ENCODE data around the gene SAMD4B. TPM values are rescaled to one million over a fixed set of nuclear protein-coding genes. Genes with fewer than 3 reads are reported as not detected.

The SAMD4B gene
- total and polyA plus RNA-seq, 9 of the 15 experiments (the other 6 are each of a cell fraction or from before 2014, with no cell fraction given), result 3.4 to 90.5 (median 38.0) TPM

DNA sequence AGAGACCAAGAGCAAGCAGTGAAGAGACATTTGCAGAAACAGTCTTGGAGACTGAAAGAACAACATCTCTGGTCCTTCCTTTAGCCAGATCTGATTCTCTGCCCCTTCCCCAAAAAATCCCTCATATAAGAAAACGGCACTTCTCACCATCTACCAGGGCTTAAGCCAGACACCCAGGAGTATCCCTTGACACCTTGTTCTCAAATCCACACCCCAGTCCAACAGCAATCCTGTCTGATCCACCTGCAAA, 68.5 kb downstream of the SAMD4B start (continued):
- TF ChIP-seq, protein P1, sequence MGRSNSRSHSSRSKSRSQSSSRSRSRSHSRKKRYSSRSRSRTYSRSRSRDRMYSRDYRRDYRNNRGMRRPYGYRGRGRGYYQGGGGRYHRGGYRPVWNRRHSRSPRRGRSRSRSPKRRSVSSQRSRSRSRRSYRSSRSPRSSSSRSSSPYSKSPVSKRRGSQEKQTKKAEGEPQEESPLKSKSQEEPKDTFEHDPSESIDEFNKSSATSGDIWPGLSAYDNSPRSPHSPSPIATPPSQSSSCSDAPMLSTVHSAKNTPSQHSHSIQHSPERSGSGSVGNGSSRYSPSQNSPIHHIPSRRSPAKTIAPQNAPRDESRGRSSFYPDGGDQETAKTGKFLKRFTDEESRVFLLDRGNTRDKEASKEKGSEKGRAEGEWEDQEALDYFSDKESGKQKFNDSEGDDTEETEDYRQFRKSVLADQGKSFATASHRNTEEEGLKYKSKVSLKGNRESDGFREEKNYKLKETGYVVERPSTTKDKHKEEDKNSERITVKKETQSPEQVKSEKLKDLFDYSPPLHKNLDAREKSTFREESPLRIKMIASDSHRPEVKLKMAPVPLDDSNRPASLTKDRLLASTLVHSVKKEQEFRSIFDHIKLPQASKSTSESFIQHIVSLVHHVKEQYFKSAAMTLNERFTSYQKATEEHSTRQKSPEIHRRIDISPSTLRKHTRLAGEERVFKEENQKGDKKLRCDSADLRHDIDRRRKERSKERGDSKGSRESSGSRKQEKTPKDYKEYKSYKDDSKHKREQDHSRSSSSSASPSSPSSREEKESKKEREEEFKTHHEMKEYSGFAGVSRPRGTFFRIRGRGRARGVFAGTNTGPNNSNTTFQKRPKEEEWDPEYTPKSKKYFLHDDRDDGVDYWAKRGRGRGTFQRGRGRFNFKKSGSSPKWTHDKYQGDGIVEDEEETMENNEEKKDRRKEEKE (IDR thresholded peaks at IDR 0.05; ENCODE audit: borderline replicate concordance in 1 of 2, control insufficient read depth in 1 of 2, low read depth in 2 of 2, low read length in 1 of 2), result peak in 1 of 2 experiments; percentile 14; a peak in 1 of 4 replicates

DNA sequence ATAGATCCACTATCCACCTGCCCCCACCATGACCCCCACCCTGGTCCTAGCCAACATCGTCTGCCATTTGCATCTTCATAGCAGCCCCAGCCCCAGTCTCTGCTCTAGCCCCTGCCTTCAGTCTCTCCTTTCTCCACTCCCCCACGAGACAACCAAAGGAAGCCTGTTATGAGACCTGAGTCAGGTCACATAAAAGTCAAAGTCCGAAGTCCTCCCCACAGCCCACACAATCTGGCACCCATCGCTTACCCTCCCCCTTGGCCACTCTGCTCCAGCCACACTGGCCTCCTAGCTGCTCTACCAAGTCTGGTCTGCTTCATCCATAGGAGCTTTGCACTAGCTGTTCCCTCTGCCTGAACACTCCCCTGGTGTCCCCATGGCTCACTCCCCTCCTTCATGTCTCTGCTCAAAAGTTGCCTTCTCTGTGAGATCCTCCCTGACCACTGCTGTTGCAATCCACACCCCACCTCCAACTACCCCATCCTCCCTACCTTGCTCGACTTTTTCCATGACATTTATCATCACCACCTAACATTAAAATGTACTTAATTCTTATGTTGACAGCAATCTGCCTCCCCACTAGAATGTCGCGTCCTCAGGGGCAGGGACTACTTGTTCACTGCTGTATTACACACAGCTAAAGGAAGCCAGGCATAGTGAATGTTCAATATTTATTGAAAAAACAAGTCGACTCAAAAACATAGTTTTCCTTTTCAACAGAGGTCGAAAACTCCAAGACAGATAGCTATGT, 69.0 kb downstream of the SAMD4B start:
- Histone ChIP-seq H3K9me3 (replicated peaks; ENCODE audit: control insufficient read depth, insufficient read depth, low read depth, low read length) (no peaks in the 10 kb centered on the region), H4K20me1 (replicated peaks; ENCODE audit: control insufficient read depth, insufficient read depth, low read length) (peaks cover 4% of the 10 kb centered on the region; the same call in 1 of the 2 replicates), H3K9ac (ENCODE audit: insufficient read depth in 1 of 2, low read depth in 2 of 2, low read length in 2 of 2) (peak overlapping the region; percentile 91 to 94; a peak in 3 of 4 replicates), H3K36me3 (ENCODE audit: control insufficient read depth, insufficient read depth, low read length) (peaks cover 20% of the 10 kb centered on the region; the same call in 2 of the 3 replicates), H3K27ac (ENCODE audit: extremely low read depth, low read depth, low read length) (peak overlapping the region; percentile 98), H3K79me2 (ENCODE audit: control insufficient read depth, insufficient read depth, low read length) (peaks cover 62% of the 10 kb centered on the region), H3K27me3 (ENCODE audit: control insufficient read depth in 2 of 2, insufficient read depth in 2 of 2, low read length in 2 of 2) (no peaks in the 10 kb centered on the region), H3K9me1 (ENCODE audit: control insufficient read depth, insufficient read depth, low read length) (no peaks in the 10 kb centered on the region), H3K4me3 (no peak overlapping the region), H2AFZ (ENCODE audit: low read depth, low read length) (peak overlapping the region; percentile 52), H3K4me1 (replicated peaks in 1 of 2; ENCODE audit: control insufficient read depth in 2 of 2, insufficient read depth in 2 of 2, low read length in 2 of 2) (peaks cover 40 to 72% of the 10 kb centered on the region in 2 experiments), H3K4me2 (ENCODE audit: insufficient read depth, low read length) (peak overlapping the region; percentile 70)
- peak in 1 of 4 experiments; percentile 46 for DNase-seq (ENCODE audit: extremely low read depth in 1 of 4, low spot score in 3 of 4)
- in situ Hi-C loops (cut with MboI) (no loop called here), intact Hi-C loops (cut with micrococcal nuclease) (loop anchor here (2.0 to 5.0 kb wide), 4 partner anchors 68 to 289 kb away; partner anchors contain the start of gene SAMD4B)
- no TSS peak for BruUV-seq (replicated peaks)
- POLR2A ChIA-PET, result interaction anchor here (0.8 to 1.4 kb wide), 4 partner anchors 10 to 24 kb away, joined by 3 to 8 read pairs (median 4); partner anchors contain the start of genes MED29, PAF1 and RPS16
- 22% methylated on average over 9 of the region's 9 CpGs for WGBS (ENCODE audit: insufficient coverage, low coverage, missing lambda C conversion rate)
- CTCF ChIA-PET (ENCODE audit: low intra/inter-chr PET ratio), result interaction anchor here (0.9 to 3.7 kb wide), 4 partner anchors 13 to 301 kb away, joined by 3 to 74 read pairs (median 6); no protein-coding TSS in a partner anchor
- no peak for FAIRE-seq
- ATAC-seq, result no peak
- TF ChIP-seq PRMT5 (CRISPR knock-in tag; IDR thresholded peaks at IDR 0.05), result no peak
- TF ChIP-seq CREM (IDR thresholded peaks at IDR 0.05; ENCODE audit: low read depth), result 0 out of 2 replicates have a peak, but pooled peaks have one; percentile 12
- no peak for TF ChIP-seq STAG1 (CRISPR knock-in tag; IDR thresholded peaks at IDR 0.05; ENCODE audit: borderline replicate concordance)
- TF ChIP-seq, protein P2, sequence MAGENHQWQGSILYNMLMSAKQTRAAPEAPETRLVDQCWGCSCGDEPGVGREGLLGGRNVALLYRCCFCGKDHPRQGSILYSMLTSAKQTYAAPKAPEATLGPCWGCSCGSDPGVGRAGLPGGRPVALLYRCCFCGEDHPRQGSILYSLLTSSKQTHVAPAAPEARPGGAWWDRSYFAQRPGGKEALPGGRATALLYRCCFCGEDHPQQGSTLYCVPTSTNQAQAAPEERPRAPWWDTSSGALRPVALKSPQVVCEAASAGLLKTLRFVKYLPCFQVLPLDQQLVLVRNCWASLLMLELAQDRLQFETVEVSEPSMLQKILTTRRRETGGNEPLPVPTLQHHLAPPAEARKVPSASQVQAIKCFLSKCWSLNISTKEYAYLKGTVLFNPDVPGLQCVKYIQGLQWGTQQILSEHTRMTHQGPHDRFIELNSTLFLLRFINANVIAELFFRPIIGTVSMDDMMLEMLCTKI (IDR thresholded peaks at IDR 0.05; ENCODE audit: partially characterized antibody), result no peak
- no peak for TF ChIP-seq L3MBTL2 (IDR thresholded peaks at IDR 0.05)
- 0 out of 4 replicates have a peak, but pooled peaks of 1 of the 2 experiments have one; percentile 4 for TF ChIP-seq HDAC1 (IDR thresholded peaks at IDR 0.05)
- no peak for TF ChIP-seq RAD51 (IDR thresholded peaks at IDR 0.05; ENCODE audit: borderline replicate concordance, low read depth)
- TF ChIP-seq SRSF7 (optimal IDR thresholded peaks at IDR 0.05; ENCODE audit: low read depth, low read length), result no peak
- no peak for TF ChIP-seq PREB (CRISPR knock-in tag; IDR thresholded peaks at IDR 0.05)
- no peak for TF ChIP-seq DPF2 (IDR thresholded peaks at IDR 0.05)
- TF ChIP-seq NR2C1 (IDR thresholded peaks at IDR 0.05), result no peak
- no peak for TF ChIP-seq NR2C1 (tag; IDR thresholded peaks at IDR 0.05)
- TF ChIP-seq SRSF1 (IDR thresholded peaks at IDR 0.05; ENCODE audit: low read depth, low read length), result no peak
- TF ChIP-seq ILF3 (IDR thresholded peaks at IDR 0.05; ENCODE audit: borderline replicate concordance), result no peak

Measured in K562 (cell line).